ENCODE results near the gene TRAF1. TPM values are rescaled to one million over a fixed set of nuclear protein-coding genes. Genes with fewer than 3 reads are reported as not detected.

TRAF1 gene
- total RNA-seq, 3 donors from 2014 or later: 4.9 to 8.6 (median 7.3) TPM

DNA sequence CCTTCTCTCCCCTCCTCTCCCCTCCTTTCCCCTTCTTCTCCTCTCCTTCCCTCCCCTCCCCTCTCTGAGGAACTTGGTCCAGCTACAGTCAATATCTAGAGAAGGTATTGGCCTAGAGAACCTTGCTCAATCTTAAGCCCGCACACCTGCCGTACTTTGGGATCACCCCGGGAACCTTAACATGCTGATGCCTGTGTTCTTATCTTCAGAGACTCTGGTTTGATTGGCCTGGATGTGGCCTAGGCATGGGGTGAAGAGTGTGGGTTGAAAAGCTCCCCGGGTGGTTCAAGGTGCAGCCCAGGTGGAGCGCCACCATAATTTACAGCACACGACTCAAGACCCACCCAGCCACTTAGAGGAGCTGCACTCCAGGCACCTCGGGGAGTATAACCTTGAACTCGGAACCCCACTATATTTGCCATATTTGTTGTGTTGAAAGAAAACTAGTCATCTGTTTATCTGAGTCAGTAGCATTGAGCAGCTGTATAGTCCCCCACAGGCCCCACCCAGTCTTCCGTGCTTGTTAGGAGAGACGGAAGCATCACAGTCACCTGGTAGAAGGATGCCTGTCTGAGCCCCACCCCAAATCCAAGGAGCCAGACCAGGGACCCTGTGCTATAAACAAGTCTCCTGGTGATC is 35.2 kb downstream of the TRAF1 start:
- no peak for DNase-seq (ENCODE audit: low spot score in 2 of 2)
- no peak overlapping the region for H3K4me3 ChIP-seq
- H3K27me3 ChIP-seq: no peaks in the 10 kb centered on the region
- peak overlapping the region in 1 of 2 donors; percentile 66 for H3K27ac ChIP-seq
- intact Hi-C loops (cut with DNase I; ENCODE audit: low total_unique reads): no loop called here
- no peaks in the 10 kb centered on the region for H3K36me3 ChIP-seq
- H3K4me1 ChIP-seq: no peaks in the 10 kb centered on the region
- no peaks in the 10 kb centered on the region for H3K9me3 ChIP-seq
- TF ChIP-seq POLR2AphosphoS5 (IDR thresholded peaks at IDR 0.05) (no peak), POLR2A (IDR thresholded peaks at IDR 0.05) (no peak)
- TF ChIP-seq, protein P1, sequence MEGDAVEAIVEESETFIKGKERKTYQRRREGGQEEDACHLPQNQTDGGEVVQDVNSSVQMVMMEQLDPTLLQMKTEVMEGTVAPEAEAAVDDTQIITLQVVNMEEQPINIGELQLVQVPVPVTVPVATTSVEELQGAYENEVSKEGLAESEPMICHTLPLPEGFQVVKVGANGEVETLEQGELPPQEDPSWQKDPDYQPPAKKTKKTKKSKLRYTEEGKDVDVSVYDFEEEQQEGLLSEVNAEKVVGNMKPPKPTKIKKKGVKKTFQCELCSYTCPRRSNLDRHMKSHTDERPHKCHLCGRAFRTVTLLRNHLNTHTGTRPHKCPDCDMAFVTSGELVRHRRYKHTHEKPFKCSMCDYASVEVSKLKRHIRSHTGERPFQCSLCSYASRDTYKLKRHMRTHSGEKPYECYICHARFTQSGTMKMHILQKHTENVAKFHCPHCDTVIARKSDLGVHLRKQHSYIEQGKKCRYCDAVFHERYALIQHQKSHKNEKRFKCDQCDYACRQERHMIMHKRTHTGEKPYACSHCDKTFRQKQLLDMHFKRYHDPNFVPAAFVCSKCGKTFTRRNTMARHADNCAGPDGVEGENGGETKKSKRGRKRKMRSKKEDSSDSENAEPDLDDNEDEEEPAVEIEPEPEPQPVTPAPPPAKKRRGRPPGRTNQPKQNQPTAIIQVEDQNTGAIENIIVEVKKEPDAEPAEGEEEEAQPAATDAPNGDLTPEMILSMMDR (IDR thresholded peaks at IDR 0.05): no peak

DNA sequence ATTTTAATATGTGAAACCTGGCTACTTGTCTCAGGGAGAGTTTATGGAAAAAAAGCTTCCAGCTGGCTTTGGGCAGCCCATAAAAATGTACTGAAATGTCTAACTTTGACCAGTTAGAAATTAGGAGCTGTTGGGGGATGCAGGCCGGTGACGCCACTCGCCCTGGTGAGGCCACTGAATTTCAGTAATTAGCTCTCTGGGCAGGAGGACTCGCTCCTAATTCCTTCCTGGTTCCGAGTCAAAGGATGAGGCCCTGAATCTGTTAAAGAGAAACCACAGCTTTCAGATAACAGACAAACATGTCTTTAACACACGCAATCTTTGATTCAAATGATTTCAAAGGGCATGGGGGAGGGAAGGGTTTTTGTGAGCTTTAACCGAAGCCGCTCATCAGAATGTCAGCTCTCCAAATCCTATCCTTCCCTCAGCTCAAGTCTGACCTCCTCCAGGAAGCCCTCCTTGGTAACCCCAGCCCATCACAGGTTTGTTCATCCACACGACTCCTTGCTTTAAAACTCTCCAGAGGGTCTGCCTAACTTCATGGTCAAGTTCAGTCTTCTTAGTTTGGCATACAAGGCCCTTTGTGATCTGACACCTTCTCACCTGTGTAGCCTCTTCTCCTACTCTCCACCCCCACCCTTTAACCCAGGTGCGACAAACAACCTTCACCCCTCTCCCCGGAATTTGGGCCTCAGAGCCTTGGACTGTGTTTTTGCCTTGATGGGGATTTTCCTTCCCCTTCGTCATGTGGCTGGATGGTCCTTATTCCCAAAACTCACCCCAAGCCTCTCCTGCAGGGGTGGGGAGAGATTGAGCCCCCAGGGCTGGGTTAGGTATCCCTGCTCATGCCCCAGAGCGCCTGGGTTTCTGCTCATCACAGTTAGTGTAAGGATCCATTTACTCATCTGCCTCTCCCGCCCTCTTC is 36.0 kb downstream of the TRAF1 start:
- Histone ChIP-seq H3K4me1 (no peaks in the 10 kb centered on the region), H3K9me3 (no peaks in the 10 kb centered on the region), H3K27me3 (no peaks in the 10 kb centered on the region), H3K27ac (peak overlapping the region in 1 of 2 donors; percentile 66), H3K36me3 (no peaks in the 10 kb centered on the region), H3K4me3 (no peak overlapping the region)
- intact Hi-C loops (cut with DNase I; ENCODE audit: low total_unique reads): no loop called here
- TF ChIP-seq, protein P1 (IDR thresholded peaks at IDR 0.05): no peak
- no peak for TF ChIP-seq POLR2AphosphoS5 (IDR thresholded peaks at IDR 0.05)
- TF ChIP-seq POLR2A (IDR thresholded peaks at IDR 0.05): no peak
- DNase-seq (ENCODE audit: low spot score in 2 of 2): no peak

DNA sequence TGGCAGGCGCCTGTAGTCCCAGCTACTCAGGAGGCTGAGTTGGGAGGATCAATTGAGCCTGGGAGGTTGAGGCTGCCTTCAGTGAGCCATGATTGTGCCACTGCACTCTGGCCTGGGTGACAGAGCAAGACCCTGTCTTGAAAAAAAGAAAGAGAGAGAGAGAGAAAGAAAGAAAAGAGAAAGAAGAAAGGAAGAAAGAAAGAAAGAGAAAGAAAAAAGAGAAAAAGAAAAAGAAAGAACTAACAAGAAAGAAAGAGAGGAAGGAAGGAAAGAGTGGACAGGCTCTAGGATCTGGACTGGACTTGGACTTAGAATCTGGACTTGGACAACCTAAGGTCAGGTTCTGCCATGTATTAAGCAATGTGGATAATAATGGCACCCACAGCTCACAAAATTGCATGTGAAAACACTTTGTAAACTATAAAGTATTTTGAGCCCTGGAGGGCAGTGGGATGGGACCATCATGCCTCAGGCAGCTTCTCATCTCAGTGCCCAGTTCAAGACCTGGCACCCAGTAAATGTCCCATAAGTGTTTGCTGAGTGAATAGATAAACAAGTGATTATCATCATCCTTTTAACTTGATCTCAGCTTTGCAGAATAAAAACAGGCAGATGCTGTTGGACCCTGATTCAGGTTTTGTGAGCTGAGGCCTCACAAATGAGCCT is 36.9 kb downstream of the TRAF1 start:
- no peak overlapping the region for H3K27ac ChIP-seq
- TF ChIP-seq, protein P1 (IDR thresholded peaks at IDR 0.05): no peak
- TF ChIP-seq POLR2A (IDR thresholded peaks at IDR 0.05) (no peak), POLR2AphosphoS5 (IDR thresholded peaks at IDR 0.05) (no peak)
- DNase-seq (ENCODE audit: low spot score in 2 of 2): no peak
- no peaks in the 10 kb centered on the region for H3K9me3 ChIP-seq
- H3K4me1 ChIP-seq: no peaks in the 10 kb centered on the region
- H3K36me3 ChIP-seq: no peaks in the 10 kb centered on the region
- intact Hi-C loops (cut with DNase I; ENCODE audit: low total_unique reads): no loop called here
- no peak overlapping the region for H3K4me3 ChIP-seq
- no peaks in the 10 kb centered on the region for H3K27me3 ChIP-seq

DNA sequence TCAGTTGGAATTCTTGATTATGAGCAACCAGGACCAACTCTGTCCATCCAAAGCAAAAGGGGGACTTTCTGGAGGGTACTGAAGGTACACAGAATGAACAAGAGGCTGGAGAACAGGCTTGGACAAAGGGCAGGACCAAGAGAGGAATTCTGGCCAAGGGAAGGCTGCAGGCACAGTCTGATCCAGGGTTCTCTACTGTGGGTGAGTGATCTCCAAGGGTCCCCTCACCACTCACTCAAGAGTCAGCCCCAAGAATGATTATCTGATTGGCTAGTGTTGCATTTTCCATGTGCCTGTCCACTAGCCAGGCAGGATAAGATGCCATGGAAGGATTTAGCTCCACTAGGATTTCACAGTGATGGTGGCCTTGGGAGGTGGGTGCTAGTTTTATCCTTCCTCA is 38.0 kb downstream of the TRAF1 start:
- no peak for DNase-seq (ENCODE audit: low spot score in 2 of 2)
- TF ChIP-seq POLR2A (IDR thresholded peaks at IDR 0.05) (no peak), POLR2AphosphoS5 (IDR thresholded peaks at IDR 0.05) (no peak)
- TF ChIP-seq, protein P1 (IDR thresholded peaks at IDR 0.05): no peak
- H3K9me3 ChIP-seq: no peaks in the 10 kb centered on the region
- no peaks in the 10 kb centered on the region for H3K27me3 ChIP-seq
- no peak overlapping the region for H3K4me3 ChIP-seq
- no peaks in the 10 kb centered on the region for H3K4me1 ChIP-seq
- intact Hi-C loops (cut with DNase I; ENCODE audit: low total_unique reads): no loop called here
- no peaks in the 10 kb centered on the region for H3K36me3 ChIP-seq
- H3K27ac ChIP-seq: no peak overlapping the region

Measured in breast epithelium (tissue), 4 donors.